CD14-positive monocyte (primary cell): ENCODE results near the gene FOXP1. TPM values are rescaled to one million over a fixed set of nuclear protein-coding genes. Genes with fewer than 3 reads are reported as not detected.

Experiments
- DNase-seq, 3 donors: peaks; one replicate each; pipeline ENCODE4 v3.0.0-alpha.2; 2011 to 2022
- H2AFZ ChIP-seq: 2 replicates; pipeline ENCODE4 v1.6.0; 2012; ENCODE audit warnings: mild to moderate bottlenecking, low read depth, low read length, inconsistent platforms; ENCODE audit not compliant: insufficient read depth, poor library complexity, severe bottlenecking
- H3K27ac ChIP-seq, 2 donors: 1 replicate in 1 of 2; 2 replicates in 1 of 2; pipeline ENCODE4 v1.5.1; 2012 to 2013; ENCODE audit warnings: low read length in 2 of 2, control low read depth in 1 of 2, inconsistent platforms in 1 of 2, low read depth in 1 of 2, mild to moderate bottlenecking in 1 of 2
- H3K27me3 ChIP-seq, 2 donors: one replicate each; pipeline versions ENCODE4 v1.6.0 to v1.6.1; 2011 to 2013; ENCODE audit warnings: low read length in 2 of 2; ENCODE audit not compliant: control insufficient read depth in 2 of 2, insufficient read depth in 2 of 2
- H3K36me3 ChIP-seq, 2 donors: replicated peaks in 1 of 2; 1 replicate in 1 of 2; 2 replicates in 1 of 2; pipeline versions ENCODE4 v1.5.1 to v1.6.1; 2012 to 2013; ENCODE audit warnings: low read length in 2 of 2, control low read depth in 1 of 2, inconsistent platforms in 1 of 2, mild to moderate bottlenecking in 1 of 2; ENCODE audit not compliant: insufficient read depth in 2 of 2, control insufficient read depth in 1 of 2
- H3K4me1 ChIP-seq, 2 donors: 1 replicate in 1 of 2; 2 replicates in 1 of 2; pipeline versions ENCODE4 v1.5.1 to v1.6.1; 2012 to 2013; ENCODE audit warnings: low read length in 2 of 2, control low read depth in 1 of 2, inconsistent platforms in 1 of 2, mild to moderate bottlenecking in 1 of 2, moderate library complexity in 1 of 2; ENCODE audit not compliant: insufficient read depth in 2 of 2, control insufficient read depth in 1 of 2
- H3K4me2 ChIP-seq: replicated peaks from 2 replicates; pipeline ENCODE3; 2012; ENCODE audit warnings: low read length, moderate library complexity, mild to moderate bottlenecking; ENCODE audit not compliant: poor library complexity, severe bottlenecking; ENCODE audit errors: extremely low read depth
- H3K4me3 ChIP-seq, 3 experiments: fragments of 200-600 bp in 1 of 3; sonication (generic) in 1 of 3; replicated peaks in 1 of 3; 1 replicate in 2 of 3; 2 replicates in 1 of 3; pipeline ENCODE4 v1.5.1; 2011 to 2013; ENCODE audit warnings: low read length in 3 of 3, mild to moderate bottlenecking in 3 of 3, control low read depth in 2 of 3, low read depth in 2 of 3, inconsistent platforms in 1 of 3, moderate library complexity in 1 of 3
- H3K79me2 ChIP-seq: 2 replicates; pipeline ENCODE4 v1.6.0; 2012; ENCODE audit warnings: mild to moderate bottlenecking, control low read depth, inconsistent platforms, low read length, moderate library complexity; ENCODE audit not compliant: insufficient read depth
- H3K9ac ChIP-seq: 2 replicates; pipeline ENCODE4 v1.6.0; 2017; ENCODE audit warnings: low read length, mild to moderate bottlenecking; ENCODE audit not compliant: insufficient read depth, poor library complexity, severe bottlenecking
- H3K9me3 ChIP-seq, 2 donors: replicated peaks in 1 of 2; 1 replicate in 1 of 2; 2 replicates in 1 of 2; pipeline versions ENCODE4 v1.5.1 to v1.6.1; 2012 to 2013; ENCODE audit warnings: low read length in 2 of 2, control low read depth in 1 of 2; ENCODE audit not compliant: control insufficient read depth in 1 of 2, insufficient read depth in 1 of 2
- H4K20me1 ChIP-seq: 2 replicates; pipeline ENCODE4 v1.6.0; 2012; ENCODE audit warnings: mild to moderate bottlenecking, low read length, control low read depth, moderate library complexity; ENCODE audit not compliant: insufficient read depth
- H3K27ac Mint-ChIP-seq, 7 donors: one replicate each; pipeline ENCODE4 v1.8.0; 2020; ENCODE audit warnings: mild to moderate bottlenecking in 7 of 7, mixed read lengths in 7 of 7, moderate library complexity in 6 of 7, inconsistent platforms in 2 of 7
- H3K27me3 Mint-ChIP-seq, 3 donors: one replicate each; pipeline ENCODE4 v1.8.0; 2021 to 2022; ENCODE audit warnings: low read depth in 3 of 3, mild to moderate bottlenecking in 3 of 3, mixed read lengths in 3 of 3, moderate library complexity in 3 of 3, inconsistent platforms in 1 of 3
- H3K36me3 Mint-ChIP-seq, 2 donors: one replicate each; pipeline ENCODE4 v1.8.0; 2020; ENCODE audit warnings: mixed read lengths in 2 of 2, inconsistent platforms in 1 of 2, mild to moderate bottlenecking in 1 of 2
- H3K4me1 Mint-ChIP-seq: one replicate; pipeline ENCODE4 v1.8.0; 2020; ENCODE audit warnings: mild to moderate bottlenecking, mixed read lengths
- H3K4me3 Mint-ChIP-seq, 2 donors: one replicate each; pipeline ENCODE4 v1.8.0; 2020; ENCODE audit warnings: mild to moderate bottlenecking in 2 of 2, mixed read lengths in 2 of 2, moderate library complexity in 1 of 2
- H3K9me3 Mint-ChIP-seq, 7 donors: one replicate each; pipeline ENCODE4 v1.8.0; 2020 to 2022; ENCODE audit warnings: mixed read lengths in 7 of 7, mild to moderate bottlenecking in 6 of 7, moderate library complexity in 6 of 7, inconsistent platforms in 2 of 7
- intact Hi-C, 2 donors: fragments of 100-400 bp; cut with micrococcal nuclease; formaldehyde crosslinking; loops; one replicate each; pipeline versions ENCODE4 v1.15.0 to v1.15.1; 2023
- polyA plus RNA-seq, 3 donors: library from polyadenylated mRNA; depleted of rRNA in 1 of 3; unstranded in 2 of 3; stranded (reverse) in 1 of 3; fragments of 300-500 nt in 2 of 3; fragments of >200 nt in 1 of 3; fragmentation: Illumina TruSeq in 2 of 3; gene quantifications; 1 replicate in 2 of 3; 2 replicates in 1 of 3; pipeline ENCODE4 v1.2.3, GENCODE V29; 2012 to 2021
- TF ChIP-seq, protein P1 (sequence below): fragments of 200-600 bp; IDR thresholded peaks from one replicate; pipeline ENCODE4 v1.8.0; 2022; ENCODE audit warnings: antibody characterized with exemption, mild to moderate bottlenecking

The FOXP1 gene
- polyA plus RNA-seq, 3 donors, result 25.7 to 42.6 (median 27.8) TPM

DNA sequence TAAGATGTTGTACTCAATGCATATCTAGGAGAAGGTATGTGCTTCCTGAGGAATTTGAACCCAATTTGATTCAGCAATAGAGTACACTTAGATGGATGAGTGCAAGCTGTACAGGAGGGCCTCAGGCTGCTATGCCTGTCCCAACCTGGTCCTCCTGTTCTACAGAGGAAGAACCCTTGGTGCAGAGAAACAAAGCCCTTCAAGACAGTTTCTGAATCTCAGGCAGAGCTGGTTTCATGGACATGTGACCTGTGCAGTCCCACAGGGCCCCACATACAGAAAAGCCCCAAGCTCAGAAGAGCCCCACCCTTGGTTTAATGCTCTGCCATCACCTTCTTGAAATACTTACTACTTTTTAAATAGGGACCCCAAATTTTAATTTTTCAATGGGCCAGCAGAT, 15.3 kb downstream of the FOXP1 start:
- TF ChIP-seq, protein P1, sequence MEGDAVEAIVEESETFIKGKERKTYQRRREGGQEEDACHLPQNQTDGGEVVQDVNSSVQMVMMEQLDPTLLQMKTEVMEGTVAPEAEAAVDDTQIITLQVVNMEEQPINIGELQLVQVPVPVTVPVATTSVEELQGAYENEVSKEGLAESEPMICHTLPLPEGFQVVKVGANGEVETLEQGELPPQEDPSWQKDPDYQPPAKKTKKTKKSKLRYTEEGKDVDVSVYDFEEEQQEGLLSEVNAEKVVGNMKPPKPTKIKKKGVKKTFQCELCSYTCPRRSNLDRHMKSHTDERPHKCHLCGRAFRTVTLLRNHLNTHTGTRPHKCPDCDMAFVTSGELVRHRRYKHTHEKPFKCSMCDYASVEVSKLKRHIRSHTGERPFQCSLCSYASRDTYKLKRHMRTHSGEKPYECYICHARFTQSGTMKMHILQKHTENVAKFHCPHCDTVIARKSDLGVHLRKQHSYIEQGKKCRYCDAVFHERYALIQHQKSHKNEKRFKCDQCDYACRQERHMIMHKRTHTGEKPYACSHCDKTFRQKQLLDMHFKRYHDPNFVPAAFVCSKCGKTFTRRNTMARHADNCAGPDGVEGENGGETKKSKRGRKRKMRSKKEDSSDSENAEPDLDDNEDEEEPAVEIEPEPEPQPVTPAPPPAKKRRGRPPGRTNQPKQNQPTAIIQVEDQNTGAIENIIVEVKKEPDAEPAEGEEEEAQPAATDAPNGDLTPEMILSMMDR, result no peak
- Histone ChIP-seq H4K20me1 (peaks cover 56% of the 10 kb centered on the region), H2AFZ (no peak overlapping the region), H3K4me3 (no peak overlapping the region), H3K4me2 (no peak overlapping the region), H3K79me2 (peaks cover 97% of the 10 kb centered on the region), H3K9ac (no peak overlapping the region), H3K27ac (peak overlapping the region in 1 of 2 donors; percentile 38), H3K36me3 (peaks cover 22 to 84% of the 10 kb centered on the region in 2 donors), H3K9me3 (no peaks in the 10 kb centered on the region), H3K4me1 (peaks cover 0 to 4% of the 10 kb centered on the region in 2 donors), H3K27me3 (no peaks in the 10 kb centered on the region)
- Mint-ChIP-seq H3K27me3 (no peaks in the 10 kb centered on the region), H3K27ac (peak overlapping the region in 6 of 7 donors; percentile 43 to 73 (median 60)), H3K36me3 (peaks cover 42 to 68% of the 10 kb centered on the region in 2 donors), H3K4me1 (peaks cover 34% of the 10 kb centered on the region), H3K9me3 (no peaks in the 10 kb centered on the region), H3K4me3 (no peak overlapping the region)
- intact Hi-C loops, result loop anchor here in 1 of 2 donors (10.0 kb wide), 1 partner anchor 113 kb away; no protein-coding TSS in a partner anchor
- DNase-seq, result no peak

DNA sequence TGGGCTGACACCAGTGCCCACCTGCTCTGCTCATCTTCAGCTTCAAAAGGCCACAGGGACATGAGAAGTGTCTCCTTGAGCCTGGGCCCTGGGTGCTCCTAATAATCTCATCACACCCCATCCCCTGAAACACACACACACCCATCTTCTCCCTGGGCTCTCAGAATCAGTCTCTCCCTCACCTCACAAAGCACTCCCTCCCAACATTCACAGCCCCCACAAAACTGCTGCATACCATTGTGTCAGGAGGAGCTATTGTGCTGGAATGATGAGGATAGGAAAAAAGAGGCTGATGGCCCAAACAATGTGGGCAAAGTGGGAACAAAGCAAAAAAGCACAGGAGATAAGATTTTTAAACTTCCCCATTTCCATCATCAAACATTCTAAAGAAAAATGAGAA, 16.8 kb downstream of the FOXP1 start:
- H3K36me3 Mint-ChIP-seq, result peaks cover 42 to 64% of the 10 kb centered on the region in 2 donors

More for the DNA sequence above, 16.8 kb downstream of the FOXP1 start:
- intact Hi-C loops, result loop anchor here in 1 of 2 donors (10.0 kb wide), 1 partner anchor 112 kb away; no protein-coding TSS in a partner anchor
- DNase-seq, result no peak
- H3K9ac ChIP-seq, result no peak overlapping the region
- H3K27ac ChIP-seq, result peak overlapping the region in 1 of 2 donors; percentile 45
- H3K27ac Mint-ChIP-seq, result peak overlapping the region in 5 of 7 donors; percentile 6 to 49 (median 27)
- no peak overlapping the region for H3K4me2 ChIP-seq
- H3K4me3 Mint-ChIP-seq, result no peak overlapping the region
- H3K9me3 Mint-ChIP-seq, result no peaks in the 10 kb centered on the region
- no peak overlapping the region for H3K4me3 ChIP-seq
- no peaks in the 10 kb centered on the region for H3K27me3 ChIP-seq
- no peak overlapping the region for H2AFZ ChIP-seq
- TF ChIP-seq, protein P1, result no peak
- peaks cover 39% of the 10 kb centered on the region for H3K4me1 Mint-ChIP-seq
- H3K79me2 ChIP-seq, result peaks cover 97% of the 10 kb centered on the region
- H3K36me3 ChIP-seq, result peaks cover 22 to 82% of the 10 kb centered on the region in 2 donors
- peaks cover 65% of the 10 kb centered on the region for H4K20me1 ChIP-seq
- H3K4me1 ChIP-seq, result peaks cover 0 to 4% of the 10 kb centered on the region in 2 donors
- H3K27me3 Mint-ChIP-seq, result no peaks in the 10 kb centered on the region
- no peaks in the 10 kb centered on the region for H3K9me3 ChIP-seq
